HCT116 (cell line): Measurements from ENCODE around the gene CISH. TPM values are rescaled to one million over a fixed set of nuclear protein-coding genes. Genes with fewer than 3 reads are reported as not detected.

ENCODE experiments used
- ATAC-seq: fragments of 200-7000 bp; cut with Tn5 transposase; 2 replicates; pipeline ENCODE4 v1.9.1; 2020; ENCODE audit warnings: mild to moderate bottlenecking, moderate library complexity
- BruUV-seq: library from RNA; stranded (reverse); fragments of 400-500 nt; replicated peaks from 2 replicates; lab custom pipeline; 2021; lab: Mats Ljungman, UMichigan
- CTCF ChIA-PET: fragments of 300-600 bp; sonication (Branson Sonifier 250); formaldehyde crosslinking; loops from one replicate; lab custom pipeline; 2021; ENCODE audit warnings: antibody characterized with exemption; lab: Charles Lee
- POLR2A ChIA-PET: fragments of 300-600, 350-600 bp; sonication (Branson Sonifier 250); formaldehyde crosslinking; loops from one replicate; lab custom pipeline; 2021; ENCODE audit warnings: antibody characterized with exemption; lab: Charles Lee
- RAD21 ChIA-PET, 2 experiments: fragments of 300-600 bp; sonication (Branson Sonifier 250); formaldehyde crosslinking; loops; one replicate each; lab custom pipeline; 2023; ENCODE audit warnings: low total read pairs in 2 of 2; ENCODE audit not compliant: uncharacterized antibody in 2 of 2, unreplicated experiment in 2 of 2, low non-redundant PET in 1 of 2; lab: Charles Lee
- DNase-seq: peaks from one replicate; pipeline ENCODE4 v3.0.0-alpha.2; 2010; ENCODE audit warnings: low read depth, low spot score
- H2AFZ ChIP-seq: fragments of 200-600 bp; shearing (Covaris generic), sonication (generic); 2 replicates; pipeline ENCODE4 v1.6.1; 2017; ENCODE audit warnings: low read depth, mixed run types, mixed read lengths, antibody characterized with exemption, low read length; ENCODE audit not compliant: poor library complexity, severe bottlenecking
- H3K27ac ChIP-seq: 2 replicates; pipeline ENCODE4 v1.5.1; 2012; ENCODE audit warnings: low read depth, low read length
- H3K27me3 ChIP-seq: fragments of 200-600 bp; sonication (generic); 2 replicates; pipeline ENCODE4 v1.6.1; 2016; ENCODE audit warnings: mixed run types, low read length, mixed read lengths; ENCODE audit not compliant: insufficient read depth
- H3K36me3 ChIP-seq, 2 experiments: fragments of 200-500 bp in 1 of 2; fragments of 200-600 bp in 1 of 2; sonication (Bioruptor generic) in 1 of 2; sonication (generic) in 1 of 2; 2 replicates each; pipeline versions ENCODE4 v1.5.1 to v1.6.1; 2014 to 2016; ENCODE audit warnings: low read length in 2 of 2, inconsistent platforms in 1 of 2, mixed read lengths in 1 of 2, mixed run types in 1 of 2; ENCODE audit not compliant: insufficient read depth in 2 of 2, control insufficient read depth in 1 of 2
- H3K4me1 ChIP-seq, 2 experiments: fragments of 200-600 bp in 1 of 2; sonication (generic) in 1 of 2; 2 replicates each; pipeline versions ENCODE4 v1.5.1 to v1.6.1; 2012 to 2017; ENCODE audit warnings: low read length in 2 of 2, inconsistent platforms in 1 of 2, mild to moderate bottlenecking in 1 of 2, mixed read lengths in 1 of 2, mixed run types in 1 of 2, moderate library complexity in 1 of 2; ENCODE audit not compliant: insufficient read depth in 2 of 2, control insufficient read depth in 1 of 2
- H3K4me2 ChIP-seq: fragments of 200-600 bp; sonication (generic); 2 replicates; pipeline ENCODE4 v1.6.1; 2017; ENCODE audit warnings: mixed run types, low read length, mixed read lengths
- H3K4me3 ChIP-seq, 2 experiments: fragments of 200-600 bp in 1 of 2; sonication (generic) in 1 of 2; replicated peaks in 1 of 2; 2 replicates each; pipeline ENCODE4 v1.5.1; 2011 to 2016; ENCODE audit warnings: low read length in 2 of 2, control low read depth in 1 of 2, low read depth in 1 of 2, mild to moderate bottlenecking in 1 of 2, mixed read lengths in 1 of 2, mixed run types in 1 of 2
- H3K79me2 ChIP-seq: fragments of 200-600 bp; sonication (generic); 2 replicates; pipeline ENCODE4 v1.6.1; 2017; ENCODE audit warnings: mild to moderate bottlenecking, mixed run types, low read length, moderate library complexity, mixed read lengths; ENCODE audit not compliant: insufficient read depth
- H3K9ac ChIP-seq: fragments of 200-600 bp; sonication (generic); 2 replicates; pipeline ENCODE4 v1.6.1; 2016; ENCODE audit warnings: low read length, mixed read lengths
- H3K9me2 ChIP-seq: fragments of 200-600 bp; sonication (generic), shearing (Covaris generic); 2 replicates; pipeline ENCODE4 v1.6.1; 2017; ENCODE audit warnings: mixed run types, mild to moderate bottlenecking, moderate library complexity; ENCODE audit not compliant: insufficient read depth
- H3K9me3 ChIP-seq, 2 experiments: fragments of 200-500 bp in 1 of 2; fragments of 200-600 bp in 1 of 2; sonication (Bioruptor generic) in 1 of 2; sonication (generic) in 1 of 2; 2 replicates each; pipeline ENCODE4 v1.6.1; 2014 to 2017; ENCODE audit warnings: low read length in 2 of 2, mixed read lengths in 2 of 2, inconsistent platforms in 1 of 2, low read depth in 1 of 2, mild to moderate bottlenecking in 1 of 2, mixed run types in 1 of 2, moderate library complexity in 1 of 2; ENCODE audit not compliant: control insufficient read depth in 1 of 2, insufficient read depth in 1 of 2
- H4K20me1 ChIP-seq: fragments of 200-600 bp; sonication (generic), shearing (Covaris generic); 2 replicates; pipeline ENCODE4 v1.6.1; 2017; ENCODE audit warnings: mixed run types, mild to moderate bottlenecking, moderate library complexity; ENCODE audit not compliant: insufficient read depth
- CEBPB ChIP-seq: IDR thresholded peaks from 2 replicates; pipeline ENCODE4 v1.6.1; 2012; ENCODE audit warnings: low read depth
- EGR1 ChIP-seq: IDR thresholded peaks from 2 replicates; pipeline ENCODE4 v1.6.1; 2012; ENCODE audit warnings: low read depth
- POLR2A ChIP-seq: IDR thresholded peaks from 2 replicates; pipeline ENCODE4 v1.7.0; 2011; ENCODE audit warnings: borderline replicate concordance; ENCODE audit not compliant: insufficient read depth, insufficient read length; ENCODE audit errors: extremely low read depth
- RAD21 ChIP-seq: IDR thresholded peaks from 2 replicates; pipeline ENCODE4 v1.6.1; 2012; ENCODE audit warnings: low read depth, mild to moderate bottlenecking
- SIN3A ChIP-seq: IDR thresholded peaks from 2 replicates; pipeline ENCODE4 v1.6.1; 2012; ENCODE audit warnings: low read depth
- YY1 ChIP-seq: IDR thresholded peaks from 2 replicates; pipeline ENCODE4 v1.6.1; 2011; ENCODE audit warnings: low read length, low read depth, moderate library complexity, mild to moderate bottlenecking; ENCODE audit not compliant: insufficient replicate concordance; ENCODE audit errors: extremely low read depth
- ZFX ChIP-seq: fragments of 450-650 bp; IDR thresholded peaks from 2 replicates; pipeline ENCODE4 v1.6.1; 2017
- intact Hi-C: fragments of 100-400 bp; cut with micrococcal nuclease; formaldehyde crosslinking; loops from 2 replicates; pipeline ENCODE4 v1.10.0; 2022
- total RNA-seq: library from RNA; stranded (reverse); gene quantifications from one replicate; pipeline ENCODE4 v1.2.1, GENCODE V29; 2021; ENCODE audit not compliant: unreplicated experiment
- TF ChIP-seq, protein P1 (sequence below): IDR thresholded peaks from 2 replicates; pipeline ENCODE4 v1.6.1; 2012
- TF ChIP-seq, protein P2 (sequence below): IDR thresholded peaks from 2 replicates; pipeline ENCODE4 v1.6.1; 2012
- TF ChIP-seq, protein P3 (sequence below): IDR thresholded peaks from 2 replicates; pipeline ENCODE4 v1.6.1; 2012; ENCODE audit warnings: low read depth

The CISH gene
- total RNA-seq, 1 experiment from 2014 or later, result 4.5 TPM

DNA sequence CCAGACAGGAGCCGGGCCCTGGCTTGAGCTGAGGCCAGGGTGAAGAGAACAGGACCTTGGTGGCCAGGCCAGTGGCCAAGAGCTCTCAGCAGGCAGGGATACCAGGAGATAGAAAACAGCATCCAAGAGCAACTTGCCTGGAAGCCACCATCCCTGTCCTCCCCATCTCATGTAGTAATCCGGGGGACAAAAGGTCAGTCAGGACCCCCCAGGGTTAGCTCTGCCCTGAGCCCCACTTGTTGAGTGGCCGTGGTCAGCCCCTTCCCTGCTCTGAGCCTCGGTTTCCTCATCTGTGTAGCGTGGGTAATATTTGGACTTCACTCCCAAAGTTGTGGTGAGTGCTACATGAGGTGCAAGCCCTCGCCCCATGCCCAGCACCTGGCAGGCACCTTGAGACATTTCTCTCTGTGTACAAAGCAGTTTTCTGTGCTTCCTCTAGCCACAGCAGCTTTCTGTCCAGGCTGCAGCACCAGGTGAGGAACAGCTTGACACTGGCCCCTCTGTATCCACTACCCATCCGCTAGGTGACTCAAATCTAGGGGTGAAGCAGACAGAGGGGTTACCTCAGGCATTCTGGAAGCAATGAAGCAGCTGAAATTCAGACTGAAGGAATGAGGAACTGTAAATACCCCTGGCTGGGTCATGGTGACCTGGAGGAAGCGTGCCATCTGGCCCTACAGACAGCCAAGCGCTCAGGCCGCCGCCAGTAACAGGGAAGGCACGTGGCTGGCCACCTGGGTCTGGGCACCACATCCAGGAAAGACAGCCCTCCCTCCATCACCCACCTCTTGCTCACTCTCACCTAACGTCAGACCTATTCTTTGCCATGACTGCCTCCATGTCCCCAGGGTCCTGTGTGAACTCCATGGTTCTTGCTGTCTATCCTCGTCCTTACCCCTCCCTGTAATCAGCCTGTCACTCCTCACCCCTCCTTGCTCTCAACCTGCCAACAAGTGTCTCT lies 6.7 kb downstream of the CISH start:
- DNase-seq (no peak), ATAC-seq (no peak)
- ChIA-PET RAD21 (no interaction called here), POLR2A (no interaction called here), CTCF (no interaction called here)
- Histone ChIP-seq H4K20me1 (no peaks in the 10 kb centered on the region), H3K9ac (no peak overlapping the region), H3K4me3 (no peak overlapping the region), H3K36me3 (0 out of 4 replicates have a peak, but pooled peaks cover 0 to 5% of the 10 kb centered on the region in 2 experiments), H3K27me3 (no peaks in the 10 kb centered on the region), H3K4me1 (peaks cover 35% of the 10 kb centered on the region in 2 experiments), H3K79me2 (no peaks in the 10 kb centered on the region), H3K4me2 (no peak overlapping the region), H3K9me3 (no peaks in the 10 kb centered on the region), H3K27ac (no peak overlapping the region), H3K9me2 (no peaks in the 10 kb centered on the region), H2AFZ (no peak overlapping the region)
- intact Hi-C loops, result no loop called here
- TF ChIP-seq SIN3A (no peak), EGR1 (no peak), ZFX (no peak), CEBPB (no peak), POLR2A (no peak), RAD21 (no peak), YY1 (no peak)
- TF ChIP-seq, protein P1, sequence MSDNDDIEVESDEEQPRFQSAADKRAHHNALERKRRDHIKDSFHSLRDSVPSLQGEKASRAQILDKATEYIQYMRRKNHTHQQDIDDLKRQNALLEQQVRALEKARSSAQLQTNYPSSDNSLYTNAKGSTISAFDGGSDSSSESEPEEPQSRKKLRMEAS, result no peak
- TF ChIP-seq, protein P2, sequence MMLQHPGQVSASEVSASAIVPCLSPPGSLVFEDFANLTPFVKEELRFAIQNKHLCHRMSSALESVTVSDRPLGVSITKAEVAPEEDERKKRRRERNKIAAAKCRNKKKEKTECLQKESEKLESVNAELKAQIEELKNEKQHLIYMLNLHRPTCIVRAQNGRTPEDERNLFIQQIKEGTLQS, result no peak
- TF ChIP-seq, protein P3, sequence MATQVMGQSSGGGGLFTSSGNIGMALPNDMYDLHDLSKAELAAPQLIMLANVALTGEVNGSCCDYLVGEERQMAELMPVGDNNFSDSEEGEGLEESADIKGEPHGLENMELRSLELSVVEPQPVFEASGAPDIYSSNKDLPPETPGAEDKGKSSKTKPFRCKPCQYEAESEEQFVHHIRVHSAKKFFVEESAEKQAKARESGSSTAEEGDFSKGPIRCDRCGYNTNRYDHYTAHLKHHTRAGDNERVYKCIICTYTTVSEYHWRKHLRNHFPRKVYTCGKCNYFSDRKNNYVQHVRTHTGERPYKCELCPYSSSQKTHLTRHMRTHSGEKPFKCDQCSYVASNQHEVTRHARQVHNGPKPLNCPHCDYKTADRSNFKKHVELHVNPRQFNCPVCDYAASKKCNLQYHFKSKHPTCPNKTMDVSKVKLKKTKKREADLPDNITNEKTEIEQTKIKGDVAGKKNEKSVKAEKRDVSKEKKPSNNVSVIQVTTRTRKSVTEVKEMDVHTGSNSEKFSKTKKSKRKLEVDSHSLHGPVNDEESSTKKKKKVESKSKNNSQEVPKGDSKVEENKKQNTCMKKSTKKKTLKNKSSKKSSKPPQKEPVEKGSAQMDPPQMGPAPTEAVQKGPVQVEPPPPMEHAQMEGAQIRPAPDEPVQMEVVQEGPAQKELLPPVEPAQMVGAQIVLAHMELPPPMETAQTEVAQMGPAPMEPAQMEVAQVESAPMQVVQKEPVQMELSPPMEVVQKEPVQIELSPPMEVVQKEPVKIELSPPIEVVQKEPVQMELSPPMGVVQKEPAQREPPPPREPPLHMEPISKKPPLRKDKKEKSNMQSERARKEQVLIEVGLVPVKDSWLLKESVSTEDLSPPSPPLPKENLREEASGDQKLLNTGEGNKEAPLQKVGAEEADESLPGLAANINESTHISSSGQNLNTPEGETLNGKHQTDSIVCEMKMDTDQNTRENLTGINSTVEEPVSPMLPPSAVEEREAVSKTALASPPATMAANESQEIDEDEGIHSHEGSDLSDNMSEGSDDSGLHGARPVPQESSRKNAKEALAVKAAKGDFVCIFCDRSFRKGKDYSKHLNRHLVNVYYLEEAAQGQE, result no peak
- no TSS peak for BruUV-seq
